ENCODE measurements around the gene SOX9. TPM values are rescaled to one million over a fixed set of nuclear protein-coding genes. Genes with fewer than 3 reads are reported as not detected.
"Not testable (repeated sequence)": the region's sequence is repeated elsewhere in the genome, so short reads cannot be mapped to it uniquely, and the experiment has no call there.

SOX9 gene
- total RNA-seq, 2 experiments from 2014 or later, result not detected

- ChIA-PET CTCF (no interaction called here), POLR2A (no interaction called here)
Observed at GRCh38 chr17:72110231-72110941, 10.4 kb upstream of the SOX9 start.

GRCh38 chr17:72110942-72111318 lies 9.9 kb upstream of the SOX9 start:
- ChIA-PET CTCF (no interaction called here), POLR2A (no interaction called here)

GRCh38 chr17:72111336-72111923 lies 9.4 kb upstream of the SOX9 start:
- POLR2A ChIA-PET, result no interaction called here
- CTCF ChIA-PET, result no interaction called here

- POLR2A ChIA-PET, CTCF ChIA-PET: not testable (repeated sequence)
Observed at GRCh38 chr17:72111926-72112325, 8.9 kb upstream of the SOX9 start.

- ChIA-PET POLR2A (no interaction called here), CTCF (no interaction called here)
Observed at GRCh38 chr17:72113751-72114150, 7.1 kb upstream of the SOX9 start.

- ChIA-PET CTCF (no interaction called here), POLR2A (no interaction called here)
Observed at GRCh38 chr17:72115781-72116525, 4.9 kb upstream of the SOX9 start.

GRCh38 chr17:72116661-72117521 lies 3.9 kb upstream of the SOX9 start:
- CTCF ChIA-PET, result no interaction called here
- POLR2A ChIA-PET, result no interaction called here

- ChIA-PET POLR2A (no interaction called here), CTCF (no interaction called here)
Observed at GRCh38 chr17:72117535-72118334, 3.1 kb upstream of the SOX9 start.

- POLR2A ChIA-PET, result no interaction called here
- CTCF ChIA-PET, result no interaction called here
Observed at GRCh38 chr17:72118335-72119076, 2.3 kb upstream of the SOX9 start.

- CTCF ChIA-PET, result no interaction called here
- POLR2A ChIA-PET, result no interaction called here
Observed at GRCh38 chr17:72119077-72119872, 1.5 kb upstream of the SOX9 start.

GRCh38 chr17:72119873-72120641 lies 763 bp upstream of the SOX9 start:
- ChIA-PET POLR2A (no interaction called here), CTCF (no interaction called here)

- CTCF ChIA-PET, result interaction anchor here (0.6 kb wide), 1 partner anchor 895 kb away, joined by 4 read pairs; no protein-coding TSS in a partner anchor
- POLR2A ChIA-PET, result interaction anchor here (0.6 kb wide), 1 partner anchor 181 kb away, joined by 3 read pairs; no protein-coding TSS in a partner anchor
Observed at GRCh38 chr17:72121164-72122009, 567 bp downstream of the SOX9 start.

- ChIA-PET POLR2A (no interaction called here), CTCF (interaction anchor here (0.6 kb wide), 1 partner anchor 896 kb away, joined by 4 read pairs; no protein-coding TSS in a partner anchor)
Observed at GRCh38 chr17:72122010-72122764, 1.4 kb downstream of the SOX9 start.

- ChIA-PET CTCF (no interaction called here), POLR2A (no interaction called here)
Observed at GRCh38 chr17:72122765-72123529, 2.1 kb downstream of the SOX9 start.

All from activated CD8-positive, alpha-beta memory T cell treated with anti-CD3 and anti-CD28 coated beads for 36 hours (primary cell).